Adrenal gland (tissue), 5 donors: ENCODE measurements around the gene ACAN.

Source experiments
- POLR2A ChIP-seq, 2 donors: fragments of 450-650 bp; IDR thresholded peaks; one replicate each; pipeline ENCODE4 v1.6.1; 2017; ENCODE audit warnings: antibody characterized with exemption in 2 of 2, mild to moderate bottlenecking in 2 of 2, moderate library complexity in 1 of 2
- TF ChIP-seq, protein P1 (sequence below), 6 experiments: fragments of 450-650 bp in 4 of 6; fragments of 200-600 bp in 2 of 6; sonication (generic) in 1 of 6; IDR thresholded peaks; 1 replicate in 5 of 6; 2 replicates in 1 of 6; pipeline versions ENCODE4 v1.5.1 to v1.8.0; 2016 to 2021; ENCODE audit warnings: antibody characterized with exemption in 6 of 6, mild to moderate bottlenecking in 2 of 6, moderate library complexity in 1 of 6
- donor health status: DM: no; HTN: no; CAD: no.

DNA sequence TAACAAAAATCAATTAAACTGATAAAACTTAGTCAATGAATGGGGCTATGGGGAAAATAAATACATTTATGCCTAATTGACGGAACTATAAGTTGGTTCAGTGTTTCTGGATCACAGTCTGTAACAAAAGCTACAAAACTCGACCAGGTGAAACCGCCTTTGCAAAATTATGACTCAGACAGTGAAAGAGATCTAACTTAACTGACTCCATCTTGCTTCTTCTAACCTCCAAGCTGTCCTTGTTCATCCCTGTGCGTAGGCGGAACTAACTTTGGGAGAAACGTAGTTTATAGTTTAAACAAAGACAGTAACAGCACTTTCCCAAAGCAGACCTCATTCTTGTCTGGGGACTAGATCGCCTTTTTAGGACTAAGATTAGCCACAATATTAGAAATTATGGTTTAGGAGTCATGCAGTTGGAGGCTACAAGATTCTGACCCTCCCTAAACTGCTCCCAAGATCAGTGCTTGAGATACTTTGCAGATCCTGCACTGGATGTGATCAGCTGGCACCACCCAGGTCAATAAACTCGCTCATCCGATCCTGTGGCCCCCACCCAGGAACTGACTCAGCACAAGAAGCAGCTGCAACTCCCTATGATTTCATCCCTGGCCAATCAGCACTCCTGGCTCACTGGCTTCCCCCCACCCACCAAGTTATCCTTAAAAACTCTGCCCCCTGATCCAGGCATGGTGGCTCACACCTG lies 117.1 kb downstream of the ACAN start:
- TF ChIP-seq, protein P1, sequence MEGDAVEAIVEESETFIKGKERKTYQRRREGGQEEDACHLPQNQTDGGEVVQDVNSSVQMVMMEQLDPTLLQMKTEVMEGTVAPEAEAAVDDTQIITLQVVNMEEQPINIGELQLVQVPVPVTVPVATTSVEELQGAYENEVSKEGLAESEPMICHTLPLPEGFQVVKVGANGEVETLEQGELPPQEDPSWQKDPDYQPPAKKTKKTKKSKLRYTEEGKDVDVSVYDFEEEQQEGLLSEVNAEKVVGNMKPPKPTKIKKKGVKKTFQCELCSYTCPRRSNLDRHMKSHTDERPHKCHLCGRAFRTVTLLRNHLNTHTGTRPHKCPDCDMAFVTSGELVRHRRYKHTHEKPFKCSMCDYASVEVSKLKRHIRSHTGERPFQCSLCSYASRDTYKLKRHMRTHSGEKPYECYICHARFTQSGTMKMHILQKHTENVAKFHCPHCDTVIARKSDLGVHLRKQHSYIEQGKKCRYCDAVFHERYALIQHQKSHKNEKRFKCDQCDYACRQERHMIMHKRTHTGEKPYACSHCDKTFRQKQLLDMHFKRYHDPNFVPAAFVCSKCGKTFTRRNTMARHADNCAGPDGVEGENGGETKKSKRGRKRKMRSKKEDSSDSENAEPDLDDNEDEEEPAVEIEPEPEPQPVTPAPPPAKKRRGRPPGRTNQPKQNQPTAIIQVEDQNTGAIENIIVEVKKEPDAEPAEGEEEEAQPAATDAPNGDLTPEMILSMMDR (IDR thresholded peaks at IDR 0.05): no peak
- no peak for TF ChIP-seq POLR2A (IDR thresholded peaks at IDR 0.05)
